Activated CD4-positive, alpha-beta memory T cell treated with anti-CD3 and anti-CD28 coated beads, Interleukin-2, amount 10 ng/mL, durations not matched to agents 7 days and 5 days (primary cell): ENCODE measurements around the gene WDR81. TPM values are rescaled to one million over a fixed set of nuclear protein-coding genes. Genes with fewer than 3 reads are reported as not detected.
"Not testable (repeated sequence)": the region's sequence is repeated elsewhere in the genome, so short reads cannot be mapped to it uniquely, and the experiment has no call there.

Experiments
- CTCF ChIA-PET: fragments of 350-600 bp; sonication (Branson Sonifier 250); formaldehyde crosslinking; loops from one replicate; lab custom pipeline; 2021; ENCODE audit warnings: antibody characterized with exemption, inconsistent platforms; lab: Charles Lee
- POLR2A ChIA-PET: fragments of 350-600 bp; sonication (Branson Sonifier 250); formaldehyde crosslinking; loops from one replicate; lab custom pipeline; 2021; ENCODE audit warnings: antibody characterized with exemption; lab: Charles Lee
- DNase-seq: peaks from one replicate; pipeline ENCODE4 v3.0.0-alpha.2; 2020
- H3K27ac Mint-ChIP-seq: one replicate; pipeline ENCODE4 v1.8.0; 2021; ENCODE audit warnings: mild to moderate bottlenecking, mixed read lengths
- H3K27me3 Mint-ChIP-seq: one replicate; pipeline ENCODE4 v1.8.0; 2021; ENCODE audit warnings: mixed read lengths
- H3K36me3 Mint-ChIP-seq: one replicate; pipeline ENCODE4 v1.8.0; 2021; ENCODE audit warnings: low read depth, mixed read lengths
- H3K4me1 Mint-ChIP-seq: one replicate; pipeline ENCODE4 v1.8.0; 2021; ENCODE audit warnings: mixed read lengths
- H3K4me3 Mint-ChIP-seq: one replicate; pipeline ENCODE4 v1.8.0; 2021; ENCODE audit warnings: mild to moderate bottlenecking, mixed read lengths
- H3K9me3 Mint-ChIP-seq: one replicate; pipeline ENCODE4 v1.8.0; 2021; ENCODE audit warnings: mixed read lengths
- total RNA-seq, 2 experiments: library from RNA; stranded (reverse); gene quantifications; one replicate each; pipeline ENCODE4 v1.2.3, GENCODE V29; 2021

The WDR81 gene
- total RNA-seq, 2 experiments from 2014 or later, result 33.3 to 35.1 TPM

DNA sequence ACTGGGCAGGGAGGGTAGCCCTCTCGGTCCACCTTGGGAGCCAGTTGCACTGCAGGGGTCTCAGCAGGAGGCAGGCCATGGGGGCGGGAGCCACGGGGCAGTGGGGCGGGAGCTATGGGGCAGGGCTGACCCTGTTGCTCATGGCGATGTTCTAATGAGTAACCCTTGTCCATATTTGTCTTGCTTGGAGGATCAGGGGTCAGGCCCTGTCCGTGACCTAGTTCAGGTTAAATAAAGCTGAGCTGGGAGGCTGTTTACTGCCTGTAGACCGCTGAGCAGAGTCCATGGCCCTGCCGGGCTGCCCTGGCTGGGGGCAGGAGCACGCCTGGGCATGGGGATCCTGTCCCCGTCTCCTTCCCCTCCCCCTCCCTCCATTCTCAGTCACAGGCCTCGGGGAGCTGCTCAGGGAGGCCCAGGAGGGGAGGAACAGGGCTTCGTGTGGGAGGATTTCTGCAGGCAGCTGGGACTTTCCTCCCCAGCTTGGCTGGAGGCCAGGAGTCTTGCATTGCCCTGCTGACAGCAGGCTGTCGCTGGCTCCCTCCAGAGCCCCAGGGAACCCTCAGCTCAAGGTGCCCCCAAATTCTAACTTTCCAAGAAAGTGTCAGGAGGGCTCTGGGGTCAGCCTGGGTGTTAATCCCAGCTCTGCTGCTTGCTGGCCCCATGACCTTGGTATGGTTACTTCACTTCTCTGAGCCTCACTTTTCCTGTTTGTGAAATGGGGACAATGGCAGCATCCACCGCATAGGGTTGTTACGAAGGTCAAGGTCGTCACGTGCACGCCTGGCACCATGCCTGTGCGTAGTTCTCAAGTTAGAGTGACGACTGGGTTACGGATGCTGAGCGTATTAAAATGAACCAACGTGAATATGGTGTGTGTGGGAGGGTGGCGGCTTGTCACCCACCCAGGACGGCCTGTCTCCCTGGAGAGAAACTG lies 12.1 kb downstream of the WDR81 start:
- peaks cover 6% of the 10 kb centered on the region for H3K4me1 Mint-ChIP-seq
- ChIA-PET CTCF (interaction anchor here (0.6 kb wide), 1 partner anchor 170 kb away, joined by 3 read pairs; no protein-coding TSS in a partner anchor), POLR2A (interaction anchor here (0.8 to 1.2 kb wide), 2 partner anchors 11 to 20 kb away, joined by 3 to 4 read pairs; no protein-coding TSS in a partner anchor)
- H3K27ac Mint-ChIP-seq, result no peak overlapping the region
- H3K9me3 Mint-ChIP-seq, result no peaks in the 10 kb centered on the region
- peaks cover 15% of the 10 kb centered on the region for H3K36me3 Mint-ChIP-seq
- DNase-seq, result no peak
- H3K4me3 Mint-ChIP-seq, result no peak overlapping the region
- H3K27me3 Mint-ChIP-seq, result no peaks in the 10 kb centered on the region

DNA sequence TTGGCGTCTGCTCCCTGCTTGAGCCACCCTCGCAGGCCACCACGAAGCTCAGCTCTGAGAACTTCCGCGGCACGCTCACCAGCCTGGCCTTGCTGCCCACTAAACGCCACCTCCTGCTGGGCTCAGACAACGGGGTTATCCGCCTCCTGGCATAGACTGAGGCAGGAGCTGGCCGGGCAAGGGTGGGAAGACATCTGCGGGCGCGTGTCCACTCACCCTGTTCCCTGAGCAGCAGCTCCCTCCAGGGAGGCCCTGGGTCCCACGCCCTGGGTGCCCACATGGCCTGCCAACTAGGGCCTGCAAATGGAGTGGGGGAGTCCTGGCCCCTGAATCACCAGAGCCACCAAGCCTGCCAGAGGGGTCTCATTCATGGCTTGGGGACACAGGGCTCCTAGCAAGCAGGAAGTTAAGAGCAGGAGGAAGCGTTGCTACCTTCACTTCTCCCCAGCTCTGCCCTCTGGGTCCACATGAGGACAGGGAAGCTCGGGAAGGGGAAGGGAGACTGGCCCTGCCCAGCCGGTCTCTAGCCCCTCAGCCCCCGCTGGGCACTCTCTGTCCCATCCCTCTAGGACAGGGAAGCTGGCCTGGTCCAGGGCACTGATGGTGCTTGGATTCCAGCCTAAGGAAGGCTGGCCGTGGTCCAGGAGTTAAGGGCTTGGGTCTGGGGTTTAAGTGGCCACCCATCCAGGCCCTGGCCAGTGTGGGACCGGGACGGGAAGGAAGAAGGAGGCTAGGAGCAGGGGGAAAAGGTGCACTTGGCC lies 13.2 kb downstream of the WDR81 start:
- Mint-ChIP-seq H3K4me3 (no peak overlapping the region), H3K4me1 (peaks cover 6% of the 10 kb centered on the region), H3K9me3 (no peaks in the 10 kb centered on the region), H3K27ac (no peak overlapping the region), H3K36me3 (peaks cover 15% of the 10 kb centered on the region), H3K27me3 (no peaks in the 10 kb centered on the region)
- POLR2A ChIA-PET, result interaction anchor here (0.9 to 1.0 kb wide), 2 partner anchors 9 to 22 kb away, joined by 3 read pairs; no protein-coding TSS in a partner anchor
- CTCF ChIA-PET, result no interaction called here
- no peak for DNase-seq

DNA sequence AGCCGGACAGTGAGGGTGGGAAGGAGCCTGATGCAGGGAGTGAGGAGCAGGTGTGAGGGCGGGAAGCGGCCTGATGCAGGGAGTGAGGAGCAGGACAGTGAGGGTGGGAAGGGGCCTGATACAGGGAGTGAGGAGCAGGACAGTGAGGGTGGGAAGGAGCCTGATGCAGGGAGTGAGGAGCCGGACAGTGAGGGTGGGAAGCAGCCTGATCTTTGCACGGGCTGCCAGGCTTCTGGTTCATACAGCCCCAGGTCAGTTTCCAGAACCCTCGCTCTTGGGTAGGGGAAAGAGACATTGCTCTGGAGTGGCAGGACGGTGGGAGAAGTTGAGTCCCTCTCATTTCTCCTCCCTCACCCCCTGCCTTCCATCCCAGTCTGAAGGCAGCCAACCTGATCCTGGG lies 17.4 kb downstream of the WDR81 start:
- CTCF ChIA-PET, H3K27ac Mint-ChIP-seq, H3K9me3 Mint-ChIP-seq, DNase-seq, H3K4me3 Mint-ChIP-seq, H3K4me1 Mint-ChIP-seq, POLR2A ChIA-PET, H3K27me3 Mint-ChIP-seq, H3K36me3 Mint-ChIP-seq: not testable (repeated sequence)

DNA sequence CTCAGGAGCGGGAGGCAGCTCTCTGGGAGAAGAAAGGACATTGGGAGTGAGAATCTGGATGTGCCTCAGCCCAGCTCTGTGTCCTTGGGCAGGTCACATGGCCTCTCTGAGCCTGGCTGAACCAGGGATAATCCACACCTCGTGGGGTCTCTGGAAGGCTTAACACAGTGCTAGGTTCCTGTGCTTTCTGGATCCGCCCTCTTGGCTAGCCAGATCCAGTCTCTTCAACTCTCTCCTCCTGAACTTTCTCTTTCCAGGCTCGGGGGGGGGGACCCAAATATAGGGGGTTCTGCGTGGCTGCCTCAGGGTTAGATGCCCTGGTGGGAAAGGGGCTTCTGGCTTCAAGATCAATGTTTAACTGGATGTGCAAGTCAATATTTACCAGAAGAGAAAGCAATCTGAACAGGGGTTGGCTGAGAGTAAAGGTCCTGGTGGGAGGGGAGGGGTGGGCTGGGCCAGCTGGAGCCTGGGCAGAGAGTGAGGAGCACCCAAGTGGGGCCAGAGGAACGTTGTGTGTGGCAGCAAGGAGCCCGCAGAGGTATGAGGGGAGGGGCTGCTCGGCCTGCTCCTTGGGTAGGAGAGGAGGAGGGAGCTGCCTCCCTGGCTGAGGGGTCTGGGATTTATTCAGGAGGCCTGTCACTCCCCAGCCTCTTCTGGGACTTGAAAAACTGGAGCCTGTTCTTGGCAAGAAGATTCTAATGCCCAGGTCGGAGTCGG lies 18.0 kb downstream of the WDR81 start, which contains the start of gene SERPINF2:
SERPINF2 (plus strand) TSS at position 501 of the 717 bp plus-strand sequence. CDS start 2,125 bp downstream, outside the sequence.
- CTCF ChIA-PET, result no interaction called here
- no peak within 1 kb of the TSS for H3K4me3 Mint-ChIP-seq
- POLR2A ChIA-PET, result interaction anchor here (1.3 kb wide), 1 partner anchor 11 kb away, joined by 3 read pairs; no protein-coding TSS in a partner anchor
- H3K27ac Mint-ChIP-seq, result no peak within 1 kb of the TSS
- no peak for DNase-seq
- no peaks in the 10 kb centered on the region for H3K27me3 Mint-ChIP-seq
- no peaks in the 10 kb centered on the region for H3K4me1 Mint-ChIP-seq
- H3K36me3 Mint-ChIP-seq, result peaks cover 2% of the 10 kb centered on the region
- H3K9me3 Mint-ChIP-seq, result no peaks in the 10 kb centered on the region

DNA sequence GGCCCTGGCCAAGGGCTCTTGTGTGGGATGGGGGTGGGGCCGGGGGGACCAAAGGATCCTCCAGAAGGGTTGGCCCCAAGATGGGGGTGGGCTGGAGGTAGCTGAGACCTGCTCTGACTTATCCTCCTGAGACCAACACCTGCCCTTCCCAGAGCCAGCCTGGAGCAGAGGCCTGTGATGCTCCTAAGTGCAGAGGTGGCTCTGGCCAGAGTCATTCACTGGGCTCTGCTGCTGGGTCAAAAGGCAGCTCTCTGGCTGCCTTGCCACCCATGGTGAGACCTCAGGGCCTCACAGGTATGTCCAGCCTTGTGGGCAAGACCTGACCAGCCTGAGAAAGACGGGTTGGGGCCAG lies 18.6 kb downstream of the WDR81 start:
- H3K27ac Mint-ChIP-seq, result no peak overlapping the region
- POLR2A ChIA-PET, result interaction anchor here (1.3 kb wide), 1 partner anchor 10 kb away, joined by 3 read pairs; no protein-coding TSS in a partner anchor
- no peak overlapping the region for H3K4me3 Mint-ChIP-seq
- H3K9me3 Mint-ChIP-seq, result no peaks in the 10 kb centered on the region
- H3K4me1 Mint-ChIP-seq, result no peaks in the 10 kb centered on the region
- no peaks in the 10 kb centered on the region for H3K27me3 Mint-ChIP-seq
- no peaks in the 10 kb centered on the region for H3K36me3 Mint-ChIP-seq
- no peak for DNase-seq
- CTCF ChIA-PET, result no interaction called here

DNA sequence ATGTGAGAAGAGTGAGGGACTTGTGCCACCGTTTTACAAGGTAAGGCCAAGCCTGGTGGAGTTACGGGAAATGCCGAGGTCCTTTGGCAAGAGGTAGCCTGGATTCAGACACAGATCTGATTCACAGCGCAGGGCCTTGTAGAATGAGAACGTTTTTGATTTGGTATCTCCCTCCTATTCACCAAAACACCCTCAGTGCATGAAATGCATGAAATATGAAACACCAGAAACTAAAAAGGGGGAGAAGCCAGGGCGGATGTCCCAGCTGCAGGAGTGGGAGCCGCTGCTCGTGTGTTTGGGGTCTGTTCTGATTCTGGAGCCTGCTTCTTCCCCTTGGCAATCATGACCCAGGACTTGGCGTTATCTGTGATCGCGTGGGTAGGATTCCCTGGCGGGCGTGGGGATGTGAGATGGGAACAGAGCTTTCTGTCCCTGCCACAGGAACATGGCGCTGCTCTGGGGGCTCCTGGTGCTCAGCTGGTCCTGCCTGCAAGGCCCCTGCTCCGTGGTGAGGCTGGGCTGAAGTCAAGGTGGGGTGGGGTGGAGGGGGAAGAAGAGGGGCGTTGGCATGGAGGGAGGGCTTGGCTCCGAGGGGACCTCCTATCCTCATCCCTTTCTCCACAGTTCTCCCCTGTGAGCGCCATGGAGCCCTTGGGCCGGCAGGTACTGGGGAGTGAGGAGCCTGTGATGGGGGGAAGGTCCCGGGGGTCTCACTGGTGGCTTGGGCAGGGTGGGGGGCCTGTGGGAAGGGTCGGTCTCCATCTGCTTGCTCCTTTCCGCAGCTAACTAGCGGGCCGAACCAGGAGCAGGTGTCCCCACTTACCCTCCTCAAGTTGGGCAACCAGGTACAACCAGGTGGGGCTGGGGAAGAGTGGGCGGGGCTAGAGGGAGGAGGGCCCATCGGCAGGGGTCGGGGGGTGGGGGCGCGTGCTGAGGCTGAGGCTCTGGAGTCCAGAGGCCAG lies 20.3 kb downstream of the WDR81 start:
- no peaks in the 10 kb centered on the region for H3K4me1 Mint-ChIP-seq
- POLR2A ChIA-PET, result no interaction called here
- H3K27me3 Mint-ChIP-seq, result no peaks in the 10 kb centered on the region
- no peaks in the 10 kb centered on the region for H3K36me3 Mint-ChIP-seq
- H3K27ac Mint-ChIP-seq, result no peak overlapping the region
- no peak for DNase-seq
- no peaks in the 10 kb centered on the region for H3K9me3 Mint-ChIP-seq
- H3K4me3 Mint-ChIP-seq, result no peak overlapping the region
- CTCF ChIA-PET, result no interaction called here

DNA sequence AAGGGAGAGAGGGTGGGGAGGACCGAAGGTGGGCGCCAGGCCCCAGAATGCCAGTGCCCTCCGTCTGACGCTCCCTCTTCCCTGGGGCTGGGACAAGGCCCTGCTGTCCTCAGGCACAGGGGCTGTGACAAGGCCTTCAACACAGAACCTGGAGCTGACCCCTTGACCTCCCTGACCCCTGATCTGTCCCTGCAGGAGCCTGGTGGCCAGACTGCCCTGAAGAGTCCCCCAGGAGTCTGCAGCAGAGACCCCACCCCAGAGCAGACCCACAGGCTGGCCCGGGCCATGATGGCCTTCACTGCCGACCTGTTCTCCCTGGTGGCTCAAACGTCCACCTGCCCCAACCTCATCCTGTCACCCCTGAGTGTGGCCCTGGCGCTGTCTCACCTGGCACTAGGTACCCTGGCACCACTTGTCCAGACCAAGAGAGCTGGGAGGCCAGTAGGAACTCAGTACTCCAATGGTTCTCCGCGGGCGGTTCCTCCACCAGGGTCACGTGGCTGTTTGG lies 21.1 kb downstream of the WDR81 start:
- H3K27ac Mint-ChIP-seq, result no peak overlapping the region

DNA sequence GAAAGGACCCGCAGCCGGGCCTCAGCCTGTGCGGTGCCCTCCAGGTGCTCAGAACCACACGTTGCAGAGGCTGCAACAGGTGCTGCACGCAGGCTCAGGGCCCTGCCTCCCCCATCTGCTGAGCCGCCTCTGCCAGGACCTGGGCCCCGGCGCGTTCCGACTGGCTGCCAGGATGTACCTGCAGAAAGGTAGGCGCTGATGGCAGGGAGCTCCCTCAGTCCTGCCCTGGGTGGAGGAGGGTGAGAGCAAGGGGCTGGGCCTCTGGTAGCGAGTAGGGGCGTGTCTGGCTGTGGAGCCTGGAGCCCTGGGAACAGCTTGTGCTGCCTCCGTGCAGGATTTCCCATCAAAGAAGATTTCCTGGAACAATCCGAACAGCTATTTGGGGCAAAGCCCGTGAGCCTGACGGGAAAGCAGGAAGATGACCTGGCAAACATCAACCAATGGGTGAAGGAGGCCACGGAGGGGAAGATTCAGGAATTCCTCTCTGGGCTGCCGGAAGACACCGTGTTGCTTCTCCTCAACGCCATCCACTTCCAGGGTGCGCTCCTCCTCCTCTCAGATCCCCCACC lies 22.6 kb downstream of the WDR81 start:
- Mint-ChIP-seq H3K27me3 (no peaks in the 10 kb centered on the region), H3K36me3 (no peaks in the 10 kb centered on the region), H3K4me1 (no peaks in the 10 kb centered on the region), H3K27ac (no peak overlapping the region), H3K9me3 (no peaks in the 10 kb centered on the region), H3K4me3 (no peak overlapping the region)
- POLR2A ChIA-PET, result interaction anchor here (0.8 kb wide), 1 partner anchor 16 kb away, joined by 3 read pairs; no protein-coding TSS in a partner anchor
- no peak for DNase-seq
- CTCF ChIA-PET, result no interaction called here

More for the DNA sequence above, 21.1 kb downstream of the WDR81 start:
- no peaks in the 10 kb centered on the region for H3K36me3 Mint-ChIP-seq
- no peak overlapping the region for H3K4me3 Mint-ChIP-seq
- no peaks in the 10 kb centered on the region for H3K9me3 Mint-ChIP-seq
- POLR2A ChIA-PET, result no interaction called here
- H3K4me1 Mint-ChIP-seq, result no peaks in the 10 kb centered on the region
- no peaks in the 10 kb centered on the region for H3K27me3 Mint-ChIP-seq
- no peak for DNase-seq
- CTCF ChIA-PET, result no interaction called here

DNA sequence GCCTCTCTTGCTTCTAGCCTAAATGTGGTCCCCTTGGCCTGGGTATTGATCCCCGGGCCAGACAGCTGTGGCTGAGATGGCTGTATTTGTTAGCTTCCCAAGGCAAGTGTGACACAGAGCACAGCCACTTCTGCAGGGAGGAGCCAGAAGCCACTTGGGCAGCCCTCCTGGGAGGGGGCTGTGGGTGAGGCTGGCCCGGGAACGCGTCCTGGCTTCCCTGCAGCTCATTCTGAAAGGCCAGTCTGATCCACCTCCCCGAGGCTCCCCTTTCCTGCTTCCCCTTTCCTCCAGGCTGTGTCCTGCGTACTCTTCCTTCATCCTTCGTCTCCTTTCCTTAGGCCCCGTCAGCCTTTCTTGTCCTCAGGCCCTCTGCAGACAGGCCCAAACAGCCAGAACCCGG lies 26.1 kb downstream of the WDR81 start:
- H3K4me3 Mint-ChIP-seq, result no peak overlapping the region
- POLR2A ChIA-PET, result no interaction called here
- no peaks in the 10 kb centered on the region for H3K9me3 Mint-ChIP-seq
- no peak overlapping the region for H3K27ac Mint-ChIP-seq
- DNase-seq, result no peak
- CTCF ChIA-PET, result no interaction called here
- H3K4me1 Mint-ChIP-seq, result no peaks in the 10 kb centered on the region
- peaks cover 1% of the 10 kb centered on the region for H3K27me3 Mint-ChIP-seq
- no peaks in the 10 kb centered on the region for H3K36me3 Mint-ChIP-seq

DNA sequence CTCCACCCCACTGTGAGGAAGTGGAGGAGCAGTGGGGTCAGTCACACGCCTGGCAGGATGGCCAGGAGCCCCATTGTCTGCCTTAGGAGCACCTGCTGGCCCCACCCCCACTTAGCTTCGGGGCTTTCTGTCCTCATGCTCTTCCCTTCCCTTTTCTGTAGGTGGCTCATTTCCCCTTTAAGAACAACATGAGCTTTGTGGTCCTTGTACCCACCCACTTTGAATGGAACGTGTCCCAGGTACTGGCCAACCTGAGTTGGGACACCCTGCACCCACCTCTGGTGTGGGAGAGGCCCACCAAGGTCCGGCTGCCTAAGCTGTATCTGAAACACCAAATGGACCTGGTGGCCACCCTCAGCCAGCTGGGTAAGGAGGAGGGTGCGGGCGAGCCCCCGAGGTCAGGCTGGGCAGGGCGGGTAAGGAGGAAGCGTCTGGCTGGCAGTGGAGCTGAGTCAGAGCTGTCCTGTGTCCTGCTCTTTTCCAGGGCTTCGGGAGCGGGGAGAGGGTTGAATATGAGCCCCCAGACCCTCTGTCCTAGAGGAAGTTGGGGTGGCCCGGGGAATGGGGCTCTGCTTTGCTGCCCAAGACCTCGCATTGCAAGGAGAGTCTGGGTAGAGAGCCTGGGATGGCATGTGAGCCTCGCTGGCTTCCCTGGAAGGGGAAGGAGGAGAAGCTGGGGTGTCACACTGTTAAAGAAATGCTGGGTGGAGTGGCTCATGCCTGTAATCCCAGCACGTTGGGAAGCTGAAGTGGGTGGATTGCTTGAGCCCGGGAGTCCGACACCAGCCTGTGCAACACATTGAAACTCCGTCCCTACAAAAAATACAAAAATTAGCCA lies 28.1 kb downstream of the WDR81 start:
- ChIA-PET POLR2A (interaction anchor here (1.2 kb wide), 1 partner anchor 10 kb away, joined by 3 read pairs; the partner anchor contains the start of gene SERPINF2), CTCF (interaction anchor here (0.5 to 1.3 kb wide), 4 partner anchors 12 to 73 kb away, joined by 3 to 4 read pairs (median 3); no protein-coding TSS in a partner anchor)
- H3K4me3 Mint-ChIP-seq, result no peak overlapping the region
- H3K27ac Mint-ChIP-seq, result no peak overlapping the region
- peaks cover 3% of the 10 kb centered on the region for H3K27me3 Mint-ChIP-seq
- H3K9me3 Mint-ChIP-seq, result no peaks in the 10 kb centered on the region
- DNase-seq, result no peak
- H3K36me3 Mint-ChIP-seq, result no peaks in the 10 kb centered on the region
- H3K4me1 Mint-ChIP-seq, result no peaks in the 10 kb centered on the region
